HepG2 (cell line): ENCODE measurements around the gene CCDC158. TPM values are rescaled to one million over a fixed set of nuclear protein-coding genes. Genes with fewer than 3 reads are reported as not detected.

Experiments
- ATAC-seq: fragments of 200-7000 bp; cut with Tn5 transposase; 3 replicates; pipeline ENCODE4 v1.9.1; 2020; ENCODE audit warnings: mild to moderate bottlenecking, moderate library complexity
- BruUV-seq: library from RNA; stranded (reverse); fragments of 400-500 nt; replicated peaks from 2 replicates; lab custom pipeline; 2021; lab: Mats Ljungman, UMichigan
- CTCF ChIA-PET: fragments of 300-600 bp; formaldehyde crosslinking; extraction: SDS; loops from one replicate; lab custom pipeline; 2021; ENCODE audit warnings: low total read pairs, inconsistent platforms, low intra/inter-chr PET ratio; lab: Yijun Ruan, JAX
- POLR2A ChIA-PET: fragments of 350-600 bp; sonication (Branson Sonifier 250); formaldehyde crosslinking; loops from one replicate; lab custom pipeline; 2020; ENCODE audit warnings: antibody characterized with exemption, inconsistent platforms; lab: Yijun Ruan, JAX
- DNase-seq: peaks from one replicate; pipeline ENCODE4 v3.0.0-alpha.2; 2015; ENCODE audit warnings: low spot score
- FAIRE-seq: peaks from 3 replicates; lab custom pipeline; 2011; peaks lifted over from hg19 to GRCh38; lab: Jason Lieb, UNC
- H2AFZ ChIP-seq: one replicate; pipeline ENCODE4 v1.6.1; 2011; ENCODE audit warnings: low read length, inconsistent platforms
- H3K27ac ChIP-seq: fragments of 300-600 bp; 3 replicates; pipeline ENCODE4 v1.8.0; 2011; ENCODE audit warnings: mixed run types, mild to moderate bottlenecking, mixed read lengths, low read length, inconsistent platforms; ENCODE audit not compliant: insufficient read depth; ENCODE audit errors: extremely low read length
- H3K27me3 ChIP-seq, 2 experiments: fragments of 200-600 bp in 1 of 2; 2 replicates in 1 of 2; 3 replicates in 1 of 2; pipeline versions ENCODE4 v1.6.0 to v1.8.0; 2011; ENCODE audit warnings: low read length in 2 of 2, mild to moderate bottlenecking in 2 of 2, moderate library complexity in 2 of 2, inconsistent platforms in 1 of 2; ENCODE audit not compliant: insufficient read depth in 2 of 2, control insufficient read depth in 1 of 2
- H3K36me3 ChIP-seq, 2 experiments: fragments of 200-600 bp in 1 of 2; replicated peaks in 1 of 2; 2 replicates in 1 of 2; 3 replicates in 1 of 2; pipeline versions ENCODE4 v1.5.1 to v1.8.0; 2011; ENCODE audit warnings: low read length in 2 of 2, inconsistent platforms in 1 of 2; ENCODE audit not compliant: insufficient read depth in 2 of 2, control insufficient read depth in 1 of 2
- H3K4me1 ChIP-seq: 2 replicates; pipeline ENCODE4 v1.5.1; 2012; ENCODE audit warnings: low read length, inconsistent platforms; ENCODE audit not compliant: insufficient read depth
- H3K4me2 ChIP-seq: 2 replicates; pipeline ENCODE4 v1.6.0; 2011; ENCODE audit warnings: low read depth, low read length, inconsistent platforms
- H3K4me3 ChIP-seq, 3 experiments: fragments of 200-600 bp in 1 of 3; sonication (generic), shearing (Covaris generic) in 1 of 3; replicated peaks in 1 of 3; 2 replicates each; pipeline ENCODE4 v1.5.1; 2011 to 2016; ENCODE audit warnings: low read length in 3 of 3, inconsistent platforms in 2 of 3, low read depth in 2 of 3, mild to moderate bottlenecking in 2 of 3, control low read depth in 1 of 3, mixed read lengths in 1 of 3; ENCODE audit not compliant: insufficient read depth in 1 of 3
- H3K79me2 ChIP-seq: one replicate; pipeline ENCODE4 v1.6.1; 2011; ENCODE audit warnings: low read length, inconsistent platforms; ENCODE audit not compliant: insufficient read depth
- H3K9ac ChIP-seq: 2 replicates; pipeline ENCODE4 v1.6.0; 2011; ENCODE audit warnings: mild to moderate bottlenecking, low read depth, low read length, inconsistent platforms; ENCODE audit not compliant: insufficient read depth
- H3K9me3 ChIP-seq: 2 replicates; pipeline ENCODE4 v1.5.1; 2012; ENCODE audit warnings: mild to moderate bottlenecking, low read length
- H4K20me1 ChIP-seq: 2 replicates; pipeline ENCODE4 v1.6.0; 2011; ENCODE audit warnings: inconsistent platforms, mild to moderate bottlenecking, low read length, moderate library complexity; ENCODE audit not compliant: insufficient read depth
- ATM ChIP-seq: fragments of 450-650 bp; IDR thresholded peaks from 2 replicates; pipeline ENCODE4 v1.7.1; 2017; ENCODE audit warnings: mild to moderate bottlenecking, borderline replicate concordance
- FOXA1 ChIP-seq, 2 experiments: fragments of 450-650 bp in 1 of 2; sonication (generic) in 1 of 2; formaldehyde crosslinking in 1 of 2; IDR thresholded peaks; 2 replicates each; pipeline versions ENCODE4 v1.4.0 to v1.6.1; 2016 to 2020; ENCODE audit warnings: missing genetic modification reagents in 1 of 2
- FOXJ3 ChIP-seq: sonication (generic); formaldehyde crosslinking; IDR thresholded peaks from 2 replicates; pipeline ENCODE4 v1.4.0; 2020; ENCODE audit warnings: missing genetic modification reagents, mild to moderate bottlenecking, borderline replicate concordance
- HOXA9 ChIP-seq: sonication (generic); formaldehyde crosslinking; IDR thresholded peaks from 2 replicates; pipeline ENCODE4 v1.8.1; 2022; ENCODE audit warnings: missing genetic modification reagents, mild to moderate bottlenecking, moderate library complexity, borderline replicate concordance
- KLF9 ChIP-seq: IDR thresholded peaks from 2 replicates; pipeline ENCODE4 v1.6.1; 2016; ENCODE audit warnings: low read depth
- NFIC ChIP-seq: IDR thresholded peaks from 2 replicates; pipeline ENCODE4 v1.6.1; 2012; ENCODE audit warnings: mild to moderate bottlenecking, low read length, inconsistent platforms
- RCOR2 ChIP-seq: IDR thresholded peaks from 2 replicates; pipeline ENCODE4 v1.6.1; 2016; ENCODE audit warnings: missing biosample characterization, missing genetic modification reagents
- SALL2 ChIP-seq: sonication (generic); formaldehyde crosslinking; IDR thresholded peaks from 2 replicates; pipeline ENCODE4 v1.8.1; 2023; ENCODE audit warnings: mild to moderate bottlenecking, missing genetic modification reagents, inconsistent platforms
- THAP9 ChIP-seq: sonication (generic); formaldehyde crosslinking; IDR thresholded peaks from 2 replicates; pipeline ENCODE4; 2020; ENCODE audit warnings: missing genetic modification reagents, mild to moderate bottlenecking, borderline replicate concordance
- TMF1 ChIP-seq: sonication (generic); formaldehyde crosslinking; IDR thresholded peaks from 2 replicates; pipeline ENCODE4 v1.8.1; 2022; ENCODE audit warnings: low read depth, missing genetic modification reagents
- ZBTB1 ChIP-seq: sonication (generic); formaldehyde crosslinking; IDR thresholded peaks from 2 replicates; pipeline ENCODE4 v1.4.0; 2020; ENCODE audit warnings: missing genetic modification reagents, borderline replicate concordance
- ZFX ChIP-seq: sonication (generic); formaldehyde crosslinking; IDR thresholded peaks from 2 replicates; pipeline ENCODE4 v1.4.0; 2020; ENCODE audit warnings: mild to moderate bottlenecking, low read depth, missing genetic modification reagents, moderate library complexity
- ZNF383 ChIP-seq: sonication (generic); formaldehyde crosslinking; IDR thresholded peaks from 2 replicates; pipeline ENCODE4 v1.4.0; 2020; ENCODE audit warnings: missing genetic modification reagents, mild to moderate bottlenecking, borderline replicate concordance
- ZNF558 ChIP-seq: sonication (generic); formaldehyde crosslinking; IDR thresholded peaks from 2 replicates; pipeline ENCODE4 v1.9.0; 2022; ENCODE audit warnings: mild to moderate bottlenecking, missing genetic modification reagents, borderline replicate concordance
- ZNF674 ChIP-seq: sonication (generic); formaldehyde crosslinking; IDR thresholded peaks from 2 replicates; pipeline ENCODE4 v1.5.0; 2020; ENCODE audit warnings: low read depth, mild to moderate bottlenecking, missing genetic modification reagents
- ZNF720 ChIP-seq: sonication (generic); formaldehyde crosslinking; IDR thresholded peaks from 2 replicates; pipeline ENCODE4 v1.4.0; 2020; ENCODE audit warnings: missing genetic modification reagents
- ZNF776 ChIP-seq: sonication (generic); formaldehyde crosslinking; IDR thresholded peaks from 2 replicates; pipeline ENCODE4 v1.4.0; 2020; ENCODE audit warnings: mild to moderate bottlenecking, missing genetic modification reagents
- WGBS: methylation state at CpG from one replicate; pipeline ENCODE4 v1.1.6; 2017; ENCODE audit warnings: low lambda C conversion rate; 5-methylcytosine and 5-hydroxymethylcytosine counted together
- in situ Hi-C: cut with HindIII; loops from 2 replicates; pipeline ENCODE4 v1.10.0; 2017; ENCODE audit warnings: low pct_unique_long_range_greater_than_20kb; ENCODE audit not compliant: extremely low pct_ligation_motif_present
- intact Hi-C: fragments of 100-400 bp; cut with micrococcal nuclease; formaldehyde crosslinking; loops from one replicate; pipeline ENCODE4 v1.10.0; 2022; ENCODE audit not compliant: unreplicated experiment
- polyA plus RNA-seq, 8 experiments: library from polyadenylated mRNA; depleted of rRNA in 3 of 8; stranded (reverse) in 7 of 8; unstranded in 1 of 8; fragments of >200 nt; fragmentation: Illumina TruSeq in 4 of 8; extraction: Trizol in 4 of 8; gene quantifications; 2 replicates each; pipeline versions ENCODE4 v1.2.1 to v1.2.3, GENCODE V29; 2011 to 2016; ENCODE audit warnings: low read depth in 4 of 8, missing spikeins in 1 of 8, mixed read lengths in 1 of 8; ENCODE audit not compliant: insufficient read depth in 1 of 8
- total RNA-seq, 5 experiments: library from RNA; depleted of rRNA; stranded (reverse); fragments of >200 nt; fragmentation: Illumina TruSeq; extraction: Trizol; gene quantifications; 2 replicates each; pipeline ENCODE4 v1.2.3, GENCODE V29; 2016; ENCODE audit warnings: low read depth in 1 of 5
- TF ChIP-seq, protein P1 (sequence below): sonication (generic); formaldehyde crosslinking; IDR thresholded peaks from 2 replicates; pipeline ENCODE4 v1.4.0; 2020; ENCODE audit warnings: low read depth, missing genetic modification reagents
- TF ChIP-seq, protein P2 (sequence below): IDR thresholded peaks from 2 replicates; pipeline ENCODE4 v1.6.1; 2016; ENCODE audit warnings: mild to moderate bottlenecking

Gene CCDC158
- total and polyA plus RNA-seq, 2 of the 13 experiments (the other 11 are each of a cell fraction or from before 2014, with no cell fraction given): not detected

DNA sequence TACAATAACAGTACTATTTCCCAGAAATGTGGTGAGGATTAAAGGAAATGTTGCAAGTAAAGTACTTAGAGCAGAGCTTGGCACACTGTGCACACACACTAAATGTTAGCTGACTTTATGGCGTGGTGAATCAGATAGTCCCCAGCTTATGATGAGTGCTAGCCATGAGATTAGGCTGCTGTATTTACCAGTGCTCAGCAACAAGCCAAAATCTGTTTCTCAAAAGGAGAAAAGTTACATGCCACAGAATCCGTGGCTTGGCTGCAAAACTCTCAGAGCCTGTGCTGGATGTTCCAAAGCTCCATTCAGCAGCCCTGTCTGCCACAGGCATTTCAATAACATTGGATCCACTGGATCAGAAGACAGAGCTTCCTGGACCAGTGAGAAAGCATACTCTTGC lies 127.2 kb downstream of the CCDC158 start:
- Histone ChIP-seq H4K20me1 (no peaks in the 10 kb centered on the region), H3K79me2 (no peaks in the 10 kb centered on the region), H3K27ac (no peak overlapping the region), H3K36me3 (no peaks in the 10 kb centered on the region), H2AFZ (no peak overlapping the region), H3K9ac (no peak overlapping the region), H3K4me2 (no peak overlapping the region), H3K4me1 (no peaks in the 10 kb centered on the region), H3K9me3 (peaks cover 12% of the 10 kb centered on the region), H3K27me3 (no peaks in the 10 kb centered on the region; a peak in 2 of 5 replicates), H3K4me3 (no peak overlapping the region)
- 21% methylated on average over 1 of the region's 2 CpGs for WGBS
- intact Hi-C loops: no loop called here
- ATAC-seq (no peak), DNase-seq (no peak), FAIRE-seq (no peak)
- no TSS peak for BruUV-seq
- CTCF ChIA-PET: no interaction called here
- POLR2A ChIA-PET: interaction anchor here (1.1 kb wide), 1 partner anchor 8 kb away, joined by 3 read pairs; no protein-coding TSS in a partner anchor
- in situ Hi-C loops: no loop called here
- TF ChIP-seq ZBTB1 (CRISPR knock-in tag) (no peak), THAP9 (no peak), SALL2 (CRISPR knock-in tag) (no peak), ZNF674 (no peak), KLF9 (CRISPR knock-in tag) (no peak), FOXJ3 (CRISPR knock-in tag) (no peak), HOXA9 (CRISPR knock-in tag) (no peak), ZNF558 (CRISPR knock-in tag) (no peak), NFIC (no peak), ATM (no peak), ZNF720 (CRISPR knock-in tag) (no peak), FOXA1 (IDR thresholded peaks at IDR 0.05) (no peak), FOXA1 (CRISPR knock-in tag; IDR thresholded peaks at IDR 0.05) (no peak), ZNF383 (CRISPR knock-in tag) (no peak), ZNF776 (CRISPR knock-in tag) (no peak), TMF1 (no peak), ZFX (no peak), RCOR2 (no peak)
- TF ChIP-seq, protein P1, sequence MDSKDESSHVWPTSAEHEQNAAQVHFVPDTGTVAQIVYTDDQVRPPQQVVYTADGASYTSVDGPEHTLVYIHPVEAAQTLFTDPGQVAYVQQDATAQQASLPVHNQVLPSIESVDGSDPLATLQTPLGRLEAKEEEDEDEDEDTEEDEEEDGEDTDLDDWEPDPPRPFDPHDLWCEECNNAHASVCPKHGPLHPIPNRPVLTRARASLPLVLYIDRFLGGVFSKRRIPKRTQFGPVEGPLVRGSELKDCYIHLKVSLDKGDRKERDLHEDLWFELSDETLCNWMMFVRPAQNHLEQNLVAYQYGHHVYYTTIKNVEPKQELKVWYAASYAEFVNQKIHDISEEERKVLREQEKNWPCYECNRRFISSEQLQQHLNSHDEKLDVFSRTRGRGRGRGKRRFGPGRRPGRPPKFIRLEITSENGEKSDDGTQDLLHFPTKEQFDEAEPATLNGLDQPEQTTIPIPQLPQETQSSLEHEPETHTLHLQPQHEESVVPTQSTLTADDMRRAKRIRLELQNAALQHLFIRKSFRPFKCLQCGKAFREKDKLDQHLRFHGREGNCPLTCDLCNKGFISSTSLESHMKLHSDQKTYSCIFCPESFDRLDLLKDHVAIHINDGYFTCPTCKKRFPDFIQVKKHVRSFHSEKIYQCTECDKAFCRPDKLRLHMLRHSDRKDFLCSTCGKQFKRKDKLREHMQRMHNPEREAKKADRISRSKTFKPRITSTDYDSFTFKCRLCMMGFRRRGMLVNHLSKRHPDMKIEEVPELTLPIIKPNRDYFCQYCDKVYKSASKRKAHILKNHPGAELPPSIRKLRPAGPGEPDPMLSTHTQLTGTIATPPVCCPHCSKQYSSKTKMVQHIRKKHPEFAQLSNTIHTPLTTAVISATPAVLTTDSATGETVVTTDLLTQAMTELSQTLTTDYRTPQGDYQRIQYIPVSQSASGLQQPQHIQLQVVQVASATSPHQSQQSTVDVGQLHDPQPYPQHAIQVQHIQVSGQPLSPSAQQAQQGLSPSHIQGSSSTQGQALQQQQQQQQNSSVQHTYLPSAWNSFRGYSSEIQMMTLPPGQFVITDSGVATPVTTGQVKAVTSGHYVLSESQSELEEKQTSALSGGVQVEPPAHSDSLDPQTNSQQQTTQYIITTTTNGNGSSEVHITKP (CRISPR knock-in tag): no peak
- TF ChIP-seq, protein P2, sequence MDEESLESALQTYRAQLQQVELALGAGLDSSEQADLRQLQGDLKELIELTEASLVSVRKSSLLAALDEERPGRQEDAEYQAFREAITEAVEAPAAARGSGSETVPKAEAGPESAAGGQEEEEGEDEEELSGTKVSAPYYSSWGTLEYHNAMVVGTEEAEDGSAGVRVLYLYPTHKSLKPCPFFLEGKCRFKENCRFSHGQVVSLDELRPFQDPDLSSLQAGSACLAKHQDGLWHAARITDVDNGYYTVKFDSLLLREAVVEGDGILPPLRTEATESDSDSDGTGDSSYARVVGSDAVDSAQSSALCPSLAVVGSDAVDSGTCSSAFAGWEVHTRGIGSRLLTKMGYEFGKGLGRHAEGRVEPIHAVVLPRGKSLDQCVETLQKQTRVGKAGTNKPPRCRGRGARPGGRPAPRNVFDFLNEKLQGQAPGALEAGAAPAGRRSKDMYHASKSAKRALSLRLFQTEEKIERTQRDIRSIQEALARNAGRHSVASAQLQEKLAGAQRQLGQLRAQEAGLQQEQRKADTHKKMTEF (CRISPR knock-in tag): no peak
